K562 (cell line): ENCODE data around the gene CELA1. TPM values are rescaled to one million over a fixed set of nuclear protein-coding genes. Genes with fewer than 3 reads are reported as not detected.

Source experiments
- ATAC-seq: fragments of 200-7000 bp; cut with Tn5 transposase; 3 replicates; pipeline ENCODE4 v1.9.1; 2020; ENCODE audit warnings: moderate library complexity
- BruUV-seq: library from RNA; stranded (reverse); fragments of 400-500 nt; replicated peaks from 2 replicates; lab custom pipeline; 2021; lab: Mats Ljungman, UMichigan
- CTCF ChIA-PET: fragments of 300-600 bp; formaldehyde crosslinking; extraction: SDS; loops from one replicate; lab custom pipeline; 2021; ENCODE audit warnings: low intra/inter-chr PET ratio; lab: Yijun Ruan, JAX
- POLR2A ChIA-PET: fragments of 300-600, 350-650 bp; sonication (Branson Sonifier 250); formaldehyde crosslinking; extraction: SDS; loops from one replicate; lab custom pipeline; 2021; ENCODE audit warnings: antibody characterized with exemption, inconsistent platforms; lab: Yijun Ruan, JAX
- DNase-seq, 4 experiments: peaks; one replicate each; pipeline versions ENCODE4 v3.0.0 to v3.0.0-alpha.2; 2011 to 2018; ENCODE audit warnings: low spot score in 3 of 4, mixed read lengths in 3 of 4; ENCODE audit errors: extremely low read depth in 1 of 4
- FAIRE-seq: peaks from 2 replicates; lab custom pipeline; 2011; peaks lifted over from hg19 to GRCh38; lab: Jason Lieb, UNC
- H2AFZ ChIP-seq: 2 replicates; pipeline ENCODE4 v1.6.0; 2011; ENCODE audit warnings: low read depth, low read length, control low read depth, inconsistent platforms
- H3K27ac ChIP-seq: fragments of 200-600 bp; 3 replicates; pipeline ENCODE4 v1.8.0; 2011; ENCODE audit warnings: low read depth, mild to moderate bottlenecking, control low read depth, inconsistent platforms, low read length, moderate library complexity, mixed read lengths; ENCODE audit errors: extremely low read depth
- H3K27me3 ChIP-seq, 2 experiments: fragments of 300-600 bp in 1 of 2; 2 replicates in 1 of 2; 3 replicates in 1 of 2; pipeline versions ENCODE4 v1.6.0 to v1.8.0; 2011; ENCODE audit warnings: inconsistent platforms in 2 of 2, low read length in 2 of 2, mild to moderate bottlenecking in 1 of 2, mixed read lengths in 1 of 2, moderate library complexity in 1 of 2; ENCODE audit not compliant: control insufficient read depth in 2 of 2, insufficient read depth in 2 of 2
- H3K36me3 ChIP-seq: fragments of 300-600 bp; 3 replicates; pipeline ENCODE4 v1.8.0; 2011; ENCODE audit warnings: mild to moderate bottlenecking, low read length, inconsistent platforms; ENCODE audit not compliant: control insufficient read depth, insufficient read depth
- H3K4me1 ChIP-seq, 2 experiments: fragments of 200-600 bp in 1 of 2; replicated peaks in 1 of 2; 2 replicates in 1 of 2; 3 replicates in 1 of 2; pipeline versions ENCODE4 v1.5.1 to v1.8.0; 2011; ENCODE audit warnings: inconsistent platforms in 2 of 2, low read length in 2 of 2, mild to moderate bottlenecking in 1 of 2, mixed read lengths in 1 of 2, moderate library complexity in 1 of 2; ENCODE audit not compliant: control insufficient read depth in 2 of 2, insufficient read depth in 2 of 2
- H3K4me2 ChIP-seq: 2 replicates; pipeline ENCODE4 v1.6.1; 2011; ENCODE audit warnings: low read length, control low read depth, inconsistent platforms, mixed read lengths; ENCODE audit not compliant: insufficient read depth
- H3K4me3 ChIP-seq: fragments of 200-600 bp; sonication (generic), shearing (Covaris generic); 2 replicates; pipeline ENCODE4 v1.5.1; 2016; ENCODE audit warnings: control low read depth, inconsistent platforms
- H3K79me2 ChIP-seq: fragments of 200-600 bp; 3 replicates; pipeline ENCODE4 v1.8.0; 2011; ENCODE audit warnings: low read length, inconsistent platforms; ENCODE audit not compliant: control insufficient read depth, insufficient read depth
- H3K9ac ChIP-seq, 2 experiments: 2 replicates each; pipeline versions ENCODE4 v1.6.0 to v1.6.1; 2011; ENCODE audit warnings: low read depth in 2 of 2, low read length in 2 of 2, control low read depth in 1 of 2, inconsistent platforms in 1 of 2, mild to moderate bottlenecking in 1 of 2, mixed read lengths in 1 of 2; ENCODE audit not compliant: insufficient read depth in 1 of 2
- H3K9me1 ChIP-seq: one replicate; pipeline ENCODE4 v1.6.0; 2011; ENCODE audit warnings: inconsistent platforms, mild to moderate bottlenecking, low read length, moderate library complexity; ENCODE audit not compliant: control insufficient read depth, insufficient read depth
- H3K9me3 ChIP-seq: replicated peaks from 2 replicates; pipeline ENCODE4 v1.5.1; 2011; ENCODE audit warnings: low read depth, low read length, inconsistent platforms; ENCODE audit not compliant: control insufficient read depth, insufficient read depth
- H4K20me1 ChIP-seq: replicated peaks from 2 replicates; pipeline ENCODE4 v1.6.1; 2011; ENCODE audit warnings: low read length, inconsistent platforms, mixed read lengths; ENCODE audit not compliant: control insufficient read depth, insufficient read depth
- BDP1 ChIP-seq: IDR thresholded peaks from 3 replicates; pipeline ENCODE4 v1.6.1; 2011; ENCODE audit not compliant: insufficient read length, insufficient read depth
- GMEB1 ChIP-seq: fragments of 250-450 bp; sonication (Bioruptor Pico); IDR thresholded peaks from 2 replicates; pipeline ENCODE4 v1.4.0; 2020; ENCODE audit warnings: mild to moderate bottlenecking
- GTF2B ChIP-seq: IDR thresholded peaks from 2 replicates; pipeline ENCODE4 v1.6.1; 2011; ENCODE audit not compliant: insufficient read length; ENCODE audit errors: extremely low read depth
- PRDM10 ChIP-seq: fragments of 450-650 bp; IDR thresholded peaks from 2 replicates; pipeline ENCODE4 v1.6.1; 2018; ENCODE audit not compliant: partially characterized antibody
- ZBTB1 ChIP-seq: sonication (generic); formaldehyde crosslinking; IDR thresholded peaks from 2 replicates; pipeline ENCODE4 v1.8.1; 2023; ENCODE audit warnings: missing genetic modification reagents, low read depth, mild to moderate bottlenecking, borderline replicate concordance
- ZKSCAN3 ChIP-seq: fragments of 250-450 bp; sonication (Bioruptor Pico); IDR thresholded peaks from 2 replicates; pipeline ENCODE4 v1.4.0; 2020
- ZNF140 ChIP-seq: fragments of 250-450 bp; sonication (Bioruptor Pico); IDR thresholded peaks from 2 replicates; pipeline ENCODE4 v1.8.0; 2021; ENCODE audit warnings: moderate library complexity, mild to moderate bottlenecking, inconsistent platforms
- ZNF507 ChIP-seq: conservative IDR thresholded peaks from 2 replicates; pipeline ENCODE4 v1.6.1; 2017; ENCODE audit warnings: missing genetic modification characterization, missing compliant biosample characterization
- WGBS: fragments of 100-300 bp; shearing (Covaris generic); methylation state at CpG from one replicate; pipeline ENCODE4 v1.1.6; 2016; ENCODE audit warnings: low coverage, mixed read lengths; ENCODE audit not compliant: insufficient coverage; ENCODE audit errors: missing lambda C conversion rate; 5-methylcytosine and 5-hydroxymethylcytosine counted together
- in situ Hi-C: fragments of 300-500 bp; cut with MboI; formaldehyde crosslinking; loops from 4 replicates; pipeline ENCODE4 v1.15.0; 2018; ENCODE audit warnings: inconsistent platforms, mixed read lengths
- intact Hi-C: fragments of 100-400 bp; cut with micrococcal nuclease; formaldehyde crosslinking; loops from 2 replicates; pipeline ENCODE4 v1.14.2; 2022
- polyA plus RNA-seq, 8 experiments: library from polyadenylated mRNA; depleted of rRNA in 4 of 8; stranded (reverse) in 5 of 8; unstranded in 3 of 8; fragments of >200 nt; fragmentation: Nextera tagmentation in 2 of 8; fragmentation: Illumina TruSeq in 1 of 8; extraction: Ambion mirVana in 2 of 8; extraction: Trizol in 1 of 8; gene quantifications; 2 replicates each; pipeline versions ENCODE4 v1.2.1 to v1.2.3, GENCODE V29; 2011 to 2014; ENCODE audit warnings: inconsistent platforms in 1 of 8, missing spikeins in 1 of 8
- total RNA-seq, 7 experiments: library from RNA; depleted of rRNA in 6 of 7; stranded (reverse); fragments of >200 nt in 6 of 7; fragmentation: Illumina TruSeq in 2 of 7; extraction: Trizol in 2 of 7; gene quantifications; 2 replicates each; pipeline versions ENCODE4 v1.2.1 to v1.2.3, GENCODE V29; 2011 to 2021; ENCODE audit warnings: low replicate concordance in 1 of 7

The CELA1 gene
- total and polyA plus RNA-seq, 9 of the 15 experiments (the other 6 are each of a cell fraction or from before 2014, with no cell fraction given), result 0.06 to 0.27 (median 0.22) TPM; not detected in 6

GRCh38 chr12:51339750-51340149 lies 6.7 kb downstream of the CELA1 start:
- BruUV-seq, result no TSS peak
- POLR2A ChIA-PET, result interaction anchor here (0.7 to 0.8 kb wide), 2 partner anchors 156 to 752 kb away, joined by 3 read pairs; no protein-coding TSS in a partner anchor
- H3K27ac ChIP-seq, result no peak overlapping the region
- no peak overlapping the region for H3K4me3 ChIP-seq
- H3K9me1 ChIP-seq, result no peaks in the 10 kb centered on the region
- in situ Hi-C loops, result loop anchor here (5.0 kb wide), 1 partner anchor 72 kb away; no protein-coding TSS in a partner anchor
- TF ChIP-seq BDP1 (no peak), ZNF507 (tag) (no peak), GMEB1 (CRISPR knock-in tag) (no peak), ZBTB1 (CRISPR knock-in tag) (no peak), GTF2B (no peak), PRDM10 (peak; percentile 34), ZKSCAN3 (CRISPR knock-in tag) (no peak), ZNF140 (CRISPR knock-in tag) (no peak)
- H4K20me1 ChIP-seq, result no peaks in the 10 kb centered on the region
- whole genome bisulfite sequencing, result 59% methylated on average over 5 of the region's 6 CpGs
- FAIRE-seq (no peak), DNase-seq (no peak), ATAC-seq (no peak)
- no peaks in the 10 kb centered on the region for H3K79me2 ChIP-seq
- peaks cover 2 to 10% of the 10 kb centered on the region in 2 experiments; a peak in 3 of 5 replicates for H3K4me1 ChIP-seq
- CTCF ChIA-PET, result no interaction called here
- H2AFZ ChIP-seq, result no peak overlapping the region
- H3K4me2 ChIP-seq, result no peak overlapping the region
- H3K27me3 ChIP-seq, result no peaks in the 10 kb centered on the region
- H3K9ac ChIP-seq, result peak overlapping the region in 1 of 2 experiments; percentile 50; a peak in 1 of 4 replicates
- intact Hi-C loops, result loop anchor here (5.0 kb wide), 3 partner anchors 32 to 572 kb away; no protein-coding TSS in a partner anchor
- H3K9me3 ChIP-seq, result no peaks in the 10 kb centered on the region
- no peaks in the 10 kb centered on the region for H3K36me3 ChIP-seq
